Measurements from ENCODE around the gene OR4E2. TPM values are rescaled to one million over a fixed set of nuclear protein-coding genes. Genes with fewer than 3 reads are reported as not detected.
"Not testable (repeated sequence)": the region's sequence is repeated elsewhere in the genome, so short reads cannot be mapped to it uniquely, and the experiment has no call there.

OR4E2 gene
- total RNA-seq, 1 experiment from 2014 or later: not detected

DNA sequence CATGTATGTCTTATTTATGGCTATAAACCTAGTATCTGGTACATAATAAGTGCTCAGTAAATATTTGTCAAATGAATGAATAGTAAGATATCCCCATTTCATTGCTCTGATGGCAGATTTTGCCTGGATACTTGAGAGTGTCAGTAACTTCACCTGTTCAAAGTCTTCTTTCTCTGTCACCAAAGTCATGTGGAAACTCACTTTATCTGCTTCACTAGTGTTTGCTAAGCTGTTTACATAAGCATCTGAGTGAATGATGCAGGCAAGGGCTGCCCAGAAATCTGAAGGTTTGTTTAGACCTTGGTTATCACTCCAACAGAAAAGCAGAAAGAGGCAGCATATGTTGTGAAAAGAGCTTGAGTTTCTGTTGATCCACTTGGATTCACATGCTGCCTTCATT lies 15.6 kb downstream of the OR4E2 start:
- Histone ChIP-seq H3K4me3 (ENCODE audit: insufficient read depth, low read depth, low read length) (no peak overlapping the region), H3K27me3 (ENCODE audit: control insufficient read depth, insufficient read depth, low read length) (no peaks in the 10 kb centered on the region), H3K36me3 (replicated peaks; ENCODE audit: control insufficient read depth, insufficient read depth, low read length) (no peaks in the 10 kb centered on the region)
- DNase-seq: no peak

DNA sequence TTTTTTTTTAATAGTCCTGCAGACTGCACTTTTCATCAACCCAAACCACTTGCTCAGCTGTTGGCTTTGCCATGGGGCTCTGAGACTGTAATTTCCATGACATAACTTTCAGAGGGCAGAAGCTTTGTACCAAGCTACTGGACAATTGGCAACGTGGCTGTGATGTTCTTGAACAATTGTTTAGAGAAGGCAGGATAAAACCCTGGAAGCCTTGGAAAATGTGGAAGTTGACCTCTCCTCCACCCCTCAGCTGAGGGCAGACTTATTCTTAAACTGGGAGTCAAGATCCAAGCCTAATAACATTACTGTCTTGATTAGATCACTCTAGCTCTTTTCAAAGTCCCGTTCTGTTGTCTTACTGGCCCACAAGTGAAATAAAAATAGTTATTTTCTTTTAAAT lies 17.7 kb downstream of the OR4E2 start:
- DNase-seq: no peak
- no peak overlapping the region for H3K4me3 ChIP-seq (ENCODE audit: insufficient read depth, low read depth, low read length)
- H3K27me3 ChIP-seq (ENCODE audit: control insufficient read depth, insufficient read depth, low read length): no peaks in the 10 kb centered on the region
- no peaks in the 10 kb centered on the region for H3K36me3 ChIP-seq (replicated peaks; ENCODE audit: control insufficient read depth, insufficient read depth, low read length)

DNA sequence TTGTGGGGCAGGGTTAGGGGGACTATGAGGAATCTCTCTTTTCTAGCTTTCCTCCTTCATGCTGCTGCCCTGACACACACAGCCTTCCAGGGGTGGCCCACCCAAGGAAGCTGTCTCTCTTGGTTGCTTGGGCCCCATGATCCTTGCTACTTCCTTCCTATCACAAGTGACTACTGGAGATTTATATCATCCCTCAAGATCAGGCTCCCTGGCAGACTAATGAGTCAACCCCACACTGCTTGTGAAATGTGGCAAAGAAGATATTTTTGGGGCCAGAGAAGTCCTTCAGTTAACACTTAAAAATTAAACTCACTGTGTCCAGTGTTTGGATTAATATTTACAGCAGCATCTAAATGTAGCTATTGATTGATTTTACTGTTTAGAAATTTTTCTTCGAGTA lies 18.5 kb downstream of the OR4E2 start:
- Histone ChIP-seq H3K27me3 (ENCODE audit: control insufficient read depth, insufficient read depth, low read length) (no peaks in the 10 kb centered on the region), H3K36me3 (replicated peaks; ENCODE audit: control insufficient read depth, insufficient read depth, low read length) (no peaks in the 10 kb centered on the region), H3K4me3 (ENCODE audit: insufficient read depth, low read depth, low read length) (no peak overlapping the region)
- DNase-seq: no peak

DNA sequence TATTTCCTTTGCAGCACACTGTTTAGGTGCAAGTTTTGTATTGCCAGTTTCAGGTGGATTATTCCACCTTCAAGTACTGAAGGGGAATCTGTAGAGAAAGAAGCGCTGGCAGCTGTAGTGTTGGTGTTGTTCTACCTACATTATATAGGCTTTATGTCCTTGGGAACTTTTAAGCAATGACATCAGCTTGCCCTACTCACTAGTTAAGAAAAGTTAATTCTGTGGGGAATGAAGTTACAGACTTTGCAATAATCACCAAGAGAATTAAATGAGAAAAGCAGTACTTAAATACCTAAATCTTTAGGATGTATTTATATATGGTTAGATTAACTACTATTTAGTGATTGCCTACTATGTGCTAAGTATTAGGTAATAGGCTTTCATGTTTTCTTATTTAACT lies 20.1 kb downstream of the OR4E2 start, which contains the start of gene OR4E1:
TSS of gene OR4E1 (minus strand) at position 101 of the 400 bp plus-strand sequence. CDS start 2,883 bp downstream, outside the sequence.
- H3K4me3 ChIP-seq (ENCODE audit: insufficient read depth, low read depth, low read length): no peak within 1 kb of the TSS
- H3K27me3 ChIP-seq (ENCODE audit: control insufficient read depth, insufficient read depth, low read length): no peaks in the 10 kb centered on the region
- DNase-seq: no peak
- H3K36me3 ChIP-seq (replicated peaks; ENCODE audit: control insufficient read depth, insufficient read depth, low read length): no peaks in the 10 kb centered on the region

DNA sequence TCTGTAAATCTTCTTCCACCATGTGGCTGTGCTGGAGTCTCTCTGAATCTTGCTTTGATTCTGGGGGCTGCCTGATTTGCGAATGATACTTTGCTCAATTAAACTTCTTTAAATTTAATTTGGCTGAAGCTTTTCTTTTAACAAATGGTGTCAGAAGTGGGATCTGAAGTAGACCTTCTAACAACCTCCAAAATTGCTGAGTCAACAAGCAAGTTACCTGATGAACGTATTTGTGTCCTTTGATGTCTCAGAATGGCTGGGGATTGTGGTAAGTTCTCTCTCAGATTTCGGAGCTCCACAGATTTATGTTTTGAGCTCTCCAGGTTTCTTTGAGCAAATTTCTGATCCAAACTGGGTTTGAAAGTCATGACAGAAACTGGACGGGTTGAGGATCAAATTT lies 21.9 kb downstream of the OR4E2 start:
- no peak for DNase-seq
- Histone ChIP-seq H3K27me3 (ENCODE audit: control insufficient read depth, insufficient read depth, low read length) (no peaks in the 10 kb centered on the region), H3K4me3 (ENCODE audit: insufficient read depth, low read depth, low read length) (no peak overlapping the region), H3K36me3 (replicated peaks; ENCODE audit: control insufficient read depth, insufficient read depth, low read length) (no peaks in the 10 kb centered on the region)

DNA sequence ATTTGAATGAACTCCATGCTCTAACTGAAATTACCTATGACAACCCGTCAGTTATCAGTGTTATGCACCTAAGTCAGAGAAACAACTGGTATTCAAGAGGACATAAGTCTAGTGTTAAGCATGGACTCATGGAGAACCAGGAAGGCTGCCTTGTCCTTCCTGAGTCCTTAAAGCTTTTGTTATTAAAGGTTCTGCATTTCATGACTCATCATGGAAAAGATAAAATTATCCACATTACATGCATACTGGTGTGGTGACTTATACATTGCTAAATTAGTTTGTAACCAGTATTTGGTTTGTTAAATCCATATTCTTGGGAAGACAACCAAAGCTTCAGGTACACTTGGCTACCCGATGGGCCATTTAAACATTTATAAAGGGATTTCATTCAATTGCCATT lies 26.4 kb downstream of the OR4E2 start:
- Histone ChIP-seq H3K4me3 (ENCODE audit: insufficient read depth, low read depth, low read length) (no peak overlapping the region), H3K36me3 (replicated peaks; ENCODE audit: control insufficient read depth, insufficient read depth, low read length) (no peaks in the 10 kb centered on the region), H3K27me3 (ENCODE audit: control insufficient read depth, insufficient read depth, low read length) (no peaks in the 10 kb centered on the region)
- no peak for DNase-seq

DNA sequence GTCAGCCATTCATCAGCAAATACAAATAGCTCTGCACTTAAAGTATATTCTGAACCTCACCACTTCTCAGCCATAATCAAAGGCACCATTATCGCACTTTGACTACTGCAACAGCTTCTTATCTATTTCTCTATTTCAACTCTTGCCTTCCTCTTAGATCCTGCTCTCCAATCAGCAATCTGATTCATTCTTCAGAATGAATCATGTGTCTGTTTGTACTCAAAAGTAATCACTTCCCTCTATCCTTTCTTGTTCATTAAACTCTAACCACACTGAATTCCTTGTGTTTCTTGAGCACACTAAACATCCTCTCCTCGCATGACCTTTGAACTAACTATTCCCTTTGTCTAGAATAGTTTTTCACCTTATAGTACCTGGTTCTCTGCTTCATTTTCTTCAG lies 32.8 kb downstream of the OR4E2 start:
- Histone ChIP-seq H3K27me3 (ENCODE audit: control insufficient read depth, insufficient read depth, low read length) (no peaks in the 10 kb centered on the region; the same call in 1 of the 2 replicates), H3K4me3 (ENCODE audit: insufficient read depth, low read depth, low read length) (no peak overlapping the region), H3K36me3 (replicated peaks; ENCODE audit: control insufficient read depth, insufficient read depth, low read length) (no peaks in the 10 kb centered on the region)
- no peak for DNase-seq

DNA sequence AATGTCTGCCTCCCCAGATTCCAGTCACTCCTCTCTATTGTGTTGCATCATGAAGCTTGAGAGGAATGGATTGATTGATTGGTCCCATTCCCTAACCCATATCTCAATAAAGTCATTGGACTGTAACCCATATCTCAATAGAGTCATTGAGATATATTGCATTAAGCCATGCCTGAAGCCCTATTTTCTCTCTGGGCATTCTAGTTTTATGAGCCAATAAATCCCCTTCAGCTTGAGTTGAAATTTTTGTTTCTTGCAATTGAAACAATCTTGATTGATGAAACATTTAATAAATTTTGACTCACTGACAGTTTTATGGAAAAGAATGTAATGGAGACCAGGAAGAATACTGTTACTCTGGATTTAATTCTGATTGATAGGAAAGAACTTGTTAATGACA lies 40.8 kb downstream of the OR4E2 start:
- no peaks in the 10 kb centered on the region for H3K36me3 ChIP-seq (replicated peaks; ENCODE audit: control insufficient read depth, insufficient read depth, low read length)
- no peaks in the 10 kb centered on the region; the same call in 1 of the 2 replicates for H3K27me3 ChIP-seq (ENCODE audit: control insufficient read depth, insufficient read depth, low read length)
- no peak overlapping the region for H3K4me3 ChIP-seq (ENCODE audit: insufficient read depth, low read depth, low read length)
- DNase-seq: no peak

DNA sequence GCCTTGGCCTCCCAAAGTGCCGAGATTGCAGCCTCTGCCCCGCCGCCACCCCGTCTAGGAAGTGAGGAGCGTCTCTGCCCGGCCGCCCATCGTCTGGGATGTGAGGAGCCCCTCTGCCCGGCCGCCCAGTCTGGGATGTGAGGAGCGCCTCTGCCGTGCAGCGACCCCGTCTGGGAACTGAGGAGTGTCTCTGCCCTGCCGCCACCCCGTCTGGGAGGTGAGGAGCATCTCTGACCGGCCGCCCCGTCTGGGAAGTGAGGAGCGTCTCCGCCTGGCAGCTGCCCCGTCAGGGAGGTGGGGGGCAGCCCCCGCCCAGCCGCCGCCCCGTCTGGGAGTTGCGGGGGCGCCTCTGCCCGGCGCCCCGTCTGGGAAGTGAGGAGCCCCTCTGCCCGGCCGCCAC lies 44.0 kb downstream of the OR4E2 start:
- not testable (repeated sequence) for DNase-seq

DNA sequence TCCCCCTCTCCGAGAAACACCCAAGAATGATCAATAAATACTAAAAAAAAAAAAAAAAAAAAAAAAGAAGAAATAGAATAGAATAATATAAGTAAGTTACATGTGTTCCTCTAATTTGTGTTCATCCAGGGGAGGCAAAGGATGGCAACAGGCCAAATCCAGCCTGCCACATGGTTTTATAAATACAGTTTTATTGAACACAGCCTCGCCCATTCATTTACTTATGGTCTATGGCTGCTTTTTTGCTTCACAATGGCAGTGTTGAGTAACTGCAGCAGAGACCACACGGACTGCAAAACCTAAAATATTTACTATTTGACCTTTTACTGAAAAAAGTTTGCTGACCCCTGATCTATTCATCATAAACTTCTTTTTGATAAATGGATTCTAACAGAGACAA lies 44.9 kb downstream of the OR4E2 start:
- H3K36me3 ChIP-seq (replicated peaks; ENCODE audit: control insufficient read depth, insufficient read depth, low read length); H3K27me3 ChIP-seq (ENCODE audit: control insufficient read depth, insufficient read depth, low read length); H3K4me3 ChIP-seq (ENCODE audit: insufficient read depth, low read depth, low read length); DNase-seq: not testable (repeated sequence)

More for the DNA sequence above, 44.0 kb downstream of the OR4E2 start:
- H3K36me3 ChIP-seq (replicated peaks; ENCODE audit: control insufficient read depth, insufficient read depth, low read length); H3K4me3 ChIP-seq (ENCODE audit: insufficient read depth, low read depth, low read length); H3K27me3 ChIP-seq (ENCODE audit: control insufficient read depth, insufficient read depth, low read length): not testable (repeated sequence)

DNA sequence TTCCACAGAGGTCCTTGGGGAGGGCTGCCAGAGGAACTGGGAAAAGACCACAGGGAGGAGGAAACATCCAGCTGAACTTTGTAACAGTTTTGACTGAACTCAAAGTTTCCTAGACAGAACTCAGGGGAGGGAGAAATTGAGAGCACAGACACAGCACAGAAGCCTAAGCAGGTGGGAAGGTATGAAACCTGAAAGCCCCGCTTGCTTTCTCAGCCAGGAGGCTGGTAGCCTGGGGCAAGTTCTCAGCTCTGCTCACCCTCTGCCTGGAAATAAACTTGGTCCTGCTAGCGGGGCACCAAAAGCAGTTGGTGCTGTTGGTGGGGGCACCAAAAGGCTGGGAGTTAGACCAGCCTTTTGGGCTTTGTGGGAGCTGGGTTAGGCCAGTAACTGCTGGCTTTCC lies 45.9 kb downstream of the OR4E2 start:
- Histone ChIP-seq H3K27me3 (ENCODE audit: control insufficient read depth, insufficient read depth, low read length) (no peaks in the 10 kb centered on the region), H3K36me3 (replicated peaks; ENCODE audit: control insufficient read depth, insufficient read depth, low read length) (no peaks in the 10 kb centered on the region), H3K4me3 (ENCODE audit: insufficient read depth, low read depth, low read length) (no peak overlapping the region)
- no peak for DNase-seq

DNA sequence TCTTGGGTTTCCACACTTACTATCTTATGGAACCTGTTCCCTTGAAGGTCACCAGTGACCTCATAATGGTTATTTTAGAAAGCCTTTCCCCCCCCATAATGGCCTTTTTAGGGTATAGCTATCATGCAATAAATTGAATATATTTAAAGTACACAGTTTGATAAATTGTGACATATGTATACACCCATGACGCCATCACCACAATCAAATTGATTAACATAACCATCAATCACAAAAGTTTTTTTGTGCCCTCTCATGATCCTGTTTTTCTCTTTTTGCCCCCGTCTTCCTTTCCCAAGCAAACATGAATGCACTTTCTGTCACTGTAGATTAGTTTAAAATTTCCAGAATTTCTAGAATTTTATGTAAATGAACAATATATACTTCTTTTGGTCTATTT lies 48.7 kb downstream of the OR4E2 start:
- Histone ChIP-seq H3K36me3 (replicated peaks; ENCODE audit: control insufficient read depth, insufficient read depth, low read length) (no peaks in the 10 kb centered on the region), H3K27me3 (ENCODE audit: control insufficient read depth, insufficient read depth, low read length) (no peaks in the 10 kb centered on the region), H3K4me3 (ENCODE audit: insufficient read depth, low read depth, low read length) (no peak overlapping the region)
- DNase-seq: no peak

DNA sequence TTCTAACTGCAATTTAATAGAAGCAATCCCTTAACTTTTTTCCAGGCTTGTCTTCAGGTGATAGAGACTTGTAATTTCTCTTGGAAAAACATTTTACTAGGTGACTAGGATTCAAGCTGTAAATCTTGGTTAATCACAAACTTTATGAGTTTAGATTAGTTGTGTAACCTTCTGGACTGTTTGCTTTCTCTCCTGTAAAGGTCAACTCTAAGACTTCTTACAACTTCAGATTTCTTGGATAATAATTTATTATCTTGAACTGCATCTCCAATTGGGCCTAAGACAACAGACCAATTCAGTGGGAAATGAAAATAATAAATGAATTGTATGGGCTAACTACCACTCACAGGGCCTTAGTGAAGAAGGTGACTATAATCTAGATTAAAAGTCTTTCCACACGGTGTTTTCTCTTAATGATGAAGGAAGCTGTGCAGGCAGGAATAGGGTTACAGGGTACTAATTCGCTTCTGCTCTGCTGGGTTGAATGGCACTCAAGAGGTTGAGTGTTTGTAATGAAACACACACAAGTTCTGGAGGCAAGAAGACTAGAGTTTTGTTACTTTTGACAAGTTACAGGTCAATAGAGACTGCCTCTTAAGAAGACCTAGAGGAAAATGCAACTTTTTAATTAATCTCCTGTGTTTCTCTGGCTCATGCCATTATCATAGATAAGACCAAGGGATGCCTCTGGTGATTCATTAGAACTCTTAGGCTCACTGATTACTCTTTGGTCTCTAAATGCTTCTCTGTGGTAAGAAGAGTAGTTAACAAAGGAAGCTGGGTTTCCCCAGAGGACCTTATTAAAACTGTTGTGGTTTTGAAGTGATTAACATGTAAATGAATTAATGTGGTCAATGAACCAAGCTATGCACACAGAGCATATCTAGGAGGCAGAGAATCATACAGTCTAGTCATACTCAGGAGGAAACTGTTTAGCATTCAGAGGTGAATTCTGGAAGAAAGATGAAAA lies 50.0 kb downstream of the OR4E2 start:
- H3K27me3 ChIP-seq (ENCODE audit: control insufficient read depth, insufficient read depth, low read length): no peaks in the 10 kb centered on the region
- no peaks in the 10 kb centered on the region for H3K36me3 ChIP-seq (replicated peaks; ENCODE audit: control insufficient read depth, insufficient read depth, low read length)
- DNase-seq: no peak
- no peak overlapping the region for H3K4me3 ChIP-seq (ENCODE audit: insufficient read depth, low read depth, low read length)

DNA sequence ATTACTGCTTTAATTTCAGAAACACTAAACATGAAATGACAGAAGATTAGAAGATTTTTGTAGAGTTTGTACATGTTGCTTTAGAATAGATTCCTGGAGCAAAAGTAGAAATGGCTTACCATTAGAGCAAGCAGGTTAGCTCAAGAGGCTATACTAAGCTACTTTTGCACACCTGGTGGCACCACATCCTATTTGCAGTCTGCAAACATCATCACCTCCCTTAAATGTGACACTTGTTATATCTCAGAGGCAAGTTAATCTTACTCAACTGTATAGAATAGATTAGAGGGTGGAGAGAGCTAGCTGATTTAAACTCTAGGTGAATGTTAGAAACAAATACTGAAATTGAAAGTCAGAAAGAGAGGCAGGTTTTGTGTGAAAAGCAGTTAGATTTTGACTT lies 50.7 kb downstream of the OR4E2 start:
- H3K4me3 ChIP-seq (ENCODE audit: insufficient read depth, low read depth, low read length): no peak overlapping the region
- DNase-seq: no peak

DNA sequence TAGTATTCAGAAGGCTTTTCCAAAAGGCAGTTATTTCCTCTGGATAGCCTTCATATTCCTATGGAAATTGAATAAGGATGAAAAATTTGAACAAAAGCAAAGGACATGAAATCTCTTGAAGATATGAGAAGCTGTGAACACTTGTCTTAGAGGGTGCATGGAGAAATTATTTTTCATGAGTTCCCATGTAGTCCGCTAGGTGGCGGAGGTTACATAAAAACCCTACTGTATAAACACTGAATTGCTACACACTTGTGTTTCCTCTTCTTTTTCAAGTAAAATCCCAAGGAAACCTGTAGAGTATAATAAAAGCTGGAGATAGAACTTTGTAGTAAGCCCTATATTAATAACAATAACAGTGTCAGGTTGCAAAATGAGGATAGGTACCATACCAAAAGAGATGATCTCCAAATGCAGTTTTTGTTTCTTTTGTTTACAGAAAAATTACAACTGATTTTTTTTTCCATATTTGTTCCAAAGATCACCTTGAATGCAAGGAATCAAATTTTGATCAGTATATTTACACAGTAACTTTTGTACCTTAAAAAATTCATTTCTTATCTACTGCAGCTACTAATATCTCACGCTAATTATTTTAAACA lies 57.8 kb downstream of the OR4E2 start:
- DNase-seq: peak; percentile 26
- Histone ChIP-seq H3K27me3 (ENCODE audit: control insufficient read depth, insufficient read depth, low read length) (no peaks in the 10 kb centered on the region), H3K36me3 (replicated peaks; ENCODE audit: control insufficient read depth, insufficient read depth, low read length) (no peaks in the 10 kb centered on the region), H3K4me3 (ENCODE audit: insufficient read depth, low read depth, low read length) (no peak overlapping the region)

More for the DNA sequence above, 50.7 kb downstream of the OR4E2 start:
- Histone ChIP-seq H3K27me3 (ENCODE audit: control insufficient read depth, insufficient read depth, low read length) (no peaks in the 10 kb centered on the region), H3K36me3 (replicated peaks; ENCODE audit: control insufficient read depth, insufficient read depth, low read length) (no peaks in the 10 kb centered on the region)
